NCI-H2227 (cell line): ENCODE data around the gene ATP11A.

Experiments
- DNase-seq: peaks from one replicate; lab custom pipeline; 2025; ENCODE audit not compliant: unreplicated experiment; lab: John Stamatoyannopoulos, UW

ATP11A gene

DNA sequence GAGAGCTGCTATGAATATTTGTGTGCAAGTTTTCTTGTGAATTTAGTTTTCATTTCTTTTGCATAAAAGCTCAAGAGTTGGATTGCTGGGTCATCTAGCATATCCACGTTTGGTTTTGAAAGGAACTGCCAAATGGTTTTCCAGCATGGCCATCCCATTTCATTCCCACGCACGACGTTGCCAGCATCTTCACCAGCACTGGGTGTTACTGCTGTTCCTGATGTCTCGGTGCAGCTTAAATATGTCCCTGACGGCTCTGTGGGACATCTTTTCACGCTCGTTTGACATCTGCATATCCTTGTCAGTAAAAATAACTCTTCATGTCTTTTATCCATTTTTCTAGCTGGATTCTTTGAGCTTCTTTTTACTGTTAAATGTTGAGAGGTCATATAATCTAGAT, 123.7 kb downstream of the ATP11A start:
- no peak for DNase-seq

DNA sequence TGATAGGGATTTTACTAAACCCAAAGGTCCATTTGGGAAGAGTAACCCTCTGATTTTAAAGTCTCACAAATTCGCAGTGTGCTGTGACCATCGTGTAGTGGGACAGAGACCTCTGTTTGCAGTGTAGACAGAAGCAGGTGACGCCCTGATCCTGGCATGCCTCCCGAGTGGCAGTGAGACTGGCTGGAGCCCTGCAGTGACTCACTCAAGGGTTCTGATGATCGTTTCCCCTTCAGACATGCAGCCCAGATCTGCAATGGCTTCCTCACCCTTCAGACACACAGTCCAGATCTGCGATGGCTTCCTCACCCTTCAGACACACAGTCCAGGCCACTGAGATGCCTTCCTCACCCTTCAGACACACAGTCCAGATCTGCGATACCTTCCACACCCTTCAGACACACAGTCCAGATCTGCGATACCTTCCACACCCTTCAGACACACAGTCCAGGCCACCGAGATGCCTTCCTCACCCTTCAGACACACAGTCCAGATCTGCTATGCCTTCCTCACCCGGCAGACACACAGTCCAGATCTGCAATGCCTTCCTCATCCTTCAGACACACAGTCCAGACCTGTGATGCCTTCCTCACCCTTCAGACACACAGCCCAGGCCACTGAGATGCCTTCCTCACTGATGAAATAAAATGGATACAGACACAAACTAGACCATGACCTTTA, 125.2 kb downstream of the ATP11A start:
- DNase-seq, result no peak

DNA sequence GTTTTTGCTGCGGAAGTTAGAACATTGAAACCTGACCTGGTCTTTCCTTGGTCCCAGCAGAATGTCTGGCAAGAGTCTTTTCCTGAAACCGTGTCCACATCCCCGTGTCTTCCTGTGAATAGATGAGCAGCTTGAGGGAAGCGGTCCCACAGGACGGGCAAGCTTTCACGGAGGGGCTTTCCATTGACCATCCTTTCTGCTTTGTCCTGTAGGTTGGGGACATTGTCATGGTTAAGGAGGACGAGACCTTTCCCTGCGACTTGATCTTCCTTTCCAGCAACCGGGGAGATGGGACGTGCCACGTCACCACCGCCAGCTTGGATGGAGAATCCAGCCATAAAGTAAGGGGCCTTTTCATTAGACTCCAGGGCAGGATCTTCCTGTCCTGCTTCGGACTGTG, 126.0 kb downstream of the ATP11A start:
- no peak for DNase-seq

DNA sequence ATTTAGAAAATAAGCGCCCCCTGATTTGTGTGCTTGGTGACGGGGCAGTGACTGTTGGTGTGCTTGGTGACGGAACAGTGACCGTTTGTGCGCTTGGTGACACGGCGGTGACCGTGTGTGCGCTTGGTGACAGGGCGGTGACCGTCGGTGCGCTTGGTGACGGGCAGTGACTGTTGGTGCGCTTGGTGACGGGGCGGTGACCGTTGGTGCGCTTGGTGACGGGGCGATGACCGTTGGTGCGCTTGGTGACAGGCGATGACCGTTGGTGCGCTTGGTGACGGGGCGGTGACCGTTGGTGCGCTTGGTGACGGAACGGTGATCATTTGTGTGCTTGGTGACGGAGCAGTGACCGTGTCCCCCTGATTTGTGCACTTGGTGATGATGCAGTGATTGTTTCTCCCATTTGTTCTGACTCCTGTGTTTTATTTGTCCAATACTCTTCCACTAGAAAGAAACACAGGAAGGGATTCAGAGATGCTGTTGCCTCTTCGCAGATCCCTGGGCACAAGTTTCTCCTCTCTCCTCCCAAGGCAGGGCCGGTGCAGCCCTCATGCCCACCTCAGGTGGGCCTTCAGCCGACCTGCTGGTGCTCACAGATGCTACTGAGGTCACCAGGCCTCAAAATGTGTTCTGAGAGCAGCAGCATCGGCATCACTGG, 128.3 kb downstream of the ATP11A start:
- DNase-seq, result no peak

DNA sequence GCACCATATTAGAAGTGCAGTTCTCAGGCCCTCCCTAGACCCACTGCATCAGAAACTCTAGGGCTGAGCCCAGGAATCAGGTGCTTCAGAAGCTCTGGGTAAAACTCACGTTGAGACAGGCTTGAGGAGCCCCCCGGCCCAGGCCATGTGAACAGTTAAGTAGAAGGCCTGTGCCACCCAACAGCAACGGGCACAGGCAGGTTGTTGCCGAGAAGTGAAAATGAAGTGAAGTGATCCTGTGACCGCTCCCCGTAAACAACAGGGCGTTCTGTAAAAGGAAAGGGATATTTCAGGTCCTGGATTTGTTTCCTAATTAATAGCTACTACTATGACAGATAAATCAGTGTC, 128.8 kb downstream of the ATP11A start:
- DNase-seq, result no peak

DNA sequence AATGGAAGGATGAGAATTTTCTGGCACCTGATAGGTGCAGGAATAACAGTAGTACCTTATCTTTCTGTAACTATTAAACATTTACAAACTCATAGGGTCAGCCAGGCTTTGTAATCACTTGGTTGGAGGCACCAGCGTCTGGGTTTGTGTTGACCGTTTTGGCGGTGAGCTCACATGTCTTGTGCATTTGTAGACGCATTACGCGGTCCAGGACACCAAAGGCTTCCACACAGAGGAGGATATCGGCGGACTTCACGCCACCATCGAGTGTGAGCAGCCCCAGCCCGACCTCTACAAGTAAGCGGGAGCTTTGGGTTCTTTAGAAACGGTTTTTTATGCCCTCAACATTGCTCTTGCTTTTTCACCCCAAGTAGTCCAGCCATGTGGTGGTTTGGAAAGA, 129.3 kb downstream of the ATP11A start:
- DNase-seq, result no peak

DNA sequence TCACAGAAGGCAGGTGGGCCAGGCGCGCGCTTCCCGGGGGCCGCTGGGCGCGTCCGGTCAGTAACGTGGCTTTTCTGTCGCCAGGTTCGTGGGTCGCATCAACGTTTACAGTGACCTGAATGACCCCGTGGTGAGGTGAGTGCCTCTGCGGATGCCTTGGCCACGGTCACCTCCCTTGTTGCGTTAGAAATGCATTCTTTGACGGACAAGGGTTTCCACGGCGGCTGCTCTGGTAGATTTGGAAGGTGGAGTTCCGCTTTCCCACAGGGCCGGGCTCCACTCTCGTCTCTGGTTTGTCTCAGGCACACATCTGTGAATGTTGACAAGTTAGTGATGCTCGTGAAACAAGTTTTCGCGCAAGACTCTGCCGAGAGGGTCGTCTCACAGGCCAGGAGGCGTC, 130.0 kb downstream of the ATP11A start:
- DNase-seq, result no peak

DNA sequence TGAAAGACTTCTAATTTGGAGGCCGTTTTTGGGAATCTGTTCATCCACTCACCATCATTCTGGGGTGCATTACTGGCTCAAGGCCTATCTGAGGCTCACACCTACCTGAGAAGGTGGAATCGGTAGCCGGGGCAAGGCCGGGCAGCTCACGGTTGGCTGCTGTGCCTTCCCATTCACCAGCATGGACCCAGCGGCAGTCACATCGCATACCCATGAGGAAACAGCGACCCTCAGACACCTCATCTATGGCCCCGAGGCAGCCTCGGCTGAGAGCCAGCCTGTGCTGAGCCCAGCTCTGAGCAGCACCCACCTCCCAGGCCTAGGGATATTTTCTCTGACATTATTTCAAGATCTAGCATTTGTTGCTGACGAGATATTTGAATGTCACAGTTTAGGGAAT, 130.5 kb downstream of the ATP11A start:
- no peak for DNase-seq

DNA sequence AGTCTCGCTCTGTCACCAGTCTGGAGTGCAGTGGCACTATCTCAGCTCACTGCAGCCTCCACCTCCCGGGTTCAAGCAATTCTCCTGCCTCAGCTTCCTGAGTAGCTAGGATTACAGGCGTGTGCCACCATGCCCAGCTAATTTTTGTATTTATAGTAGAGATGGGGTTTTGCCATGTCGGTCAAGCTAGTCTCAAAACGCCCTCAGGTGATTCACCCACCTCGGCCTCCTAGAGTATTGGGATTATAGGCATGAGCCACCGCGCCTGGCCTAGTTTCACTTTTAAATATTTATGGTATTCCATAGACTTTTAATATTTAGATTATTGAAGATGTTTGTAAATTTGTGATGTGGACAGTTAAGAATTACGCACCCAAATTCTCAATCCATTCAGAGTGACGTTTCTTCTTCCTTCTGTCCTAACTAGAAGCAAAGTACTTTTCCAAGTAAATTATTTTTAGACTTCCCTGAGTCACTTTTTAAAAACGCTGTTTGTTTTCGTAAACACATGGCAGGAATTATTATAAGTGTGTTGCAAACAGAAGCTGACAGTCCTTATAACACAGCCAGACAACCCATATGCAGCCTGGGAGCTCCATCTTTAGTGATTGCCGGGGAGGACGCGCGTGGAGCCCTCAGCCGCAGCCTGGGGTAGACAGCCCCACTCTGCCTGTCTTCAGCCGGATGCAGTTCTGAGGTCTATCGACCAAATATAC, 131.7 kb downstream of the ATP11A start:
- DNase-seq, result no peak

DNA sequence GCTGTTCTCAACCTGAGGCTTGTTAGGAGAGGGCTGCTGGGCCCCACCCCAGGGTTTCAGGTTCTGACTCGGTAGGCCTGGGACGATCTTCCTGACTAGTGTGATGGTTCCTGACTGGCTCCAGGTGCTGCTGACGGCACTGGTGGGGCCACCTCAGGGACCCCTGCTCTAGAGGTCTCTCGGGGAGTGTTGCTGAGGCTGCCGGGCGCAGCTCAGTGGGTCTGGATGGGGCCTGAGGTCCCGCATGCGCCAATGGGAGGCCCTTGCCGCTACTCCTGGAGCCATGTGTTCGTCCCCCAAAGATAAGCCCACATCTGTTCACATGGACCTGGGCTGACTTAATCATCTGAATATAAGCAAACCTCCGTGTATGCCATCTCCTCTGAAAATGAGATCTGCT, 133.0 kb downstream of the ATP11A start:
- no peak for DNase-seq

DNA sequence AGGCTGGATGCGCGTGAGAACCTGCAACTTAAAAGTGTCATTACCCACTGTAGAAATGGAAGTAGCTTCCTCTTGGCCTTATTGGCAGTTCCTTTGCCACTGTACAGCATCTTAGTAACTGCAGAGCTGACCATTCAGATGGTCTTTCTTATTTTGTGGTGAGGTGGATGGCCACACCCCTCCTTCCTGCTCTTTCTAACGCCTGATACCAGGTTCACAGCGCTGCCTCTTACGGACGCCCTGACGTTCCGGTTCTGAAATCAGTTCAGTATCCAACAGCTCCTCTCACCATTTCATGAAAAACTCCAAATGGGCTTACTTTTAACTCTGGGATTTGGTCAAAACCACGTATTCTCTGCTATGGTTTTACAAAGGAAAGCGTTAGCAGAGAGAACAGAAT, 134.6 kb downstream of the ATP11A start:
- DNase-seq, result no peak

DNA sequence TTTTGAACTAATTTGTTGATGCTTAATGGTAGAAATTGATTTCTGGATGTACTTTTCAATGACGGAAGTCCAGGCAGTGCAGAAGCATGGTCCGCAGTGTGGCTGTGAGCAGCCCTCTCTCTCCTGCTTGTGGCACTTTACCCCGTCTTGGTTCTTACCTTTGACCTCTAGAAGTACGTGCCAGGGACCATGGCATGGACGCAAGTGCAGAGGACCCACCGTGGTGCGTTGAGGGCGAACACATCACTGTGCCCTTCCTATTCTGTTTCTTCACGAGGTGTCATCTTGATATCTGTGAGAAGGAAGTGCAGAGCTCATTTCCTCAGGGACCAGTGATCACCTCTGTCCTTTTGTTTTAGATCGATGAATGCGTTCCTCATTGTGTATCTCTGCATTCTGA, 135.2 kb downstream of the ATP11A start:
- no peak for DNase-seq

DNA sequence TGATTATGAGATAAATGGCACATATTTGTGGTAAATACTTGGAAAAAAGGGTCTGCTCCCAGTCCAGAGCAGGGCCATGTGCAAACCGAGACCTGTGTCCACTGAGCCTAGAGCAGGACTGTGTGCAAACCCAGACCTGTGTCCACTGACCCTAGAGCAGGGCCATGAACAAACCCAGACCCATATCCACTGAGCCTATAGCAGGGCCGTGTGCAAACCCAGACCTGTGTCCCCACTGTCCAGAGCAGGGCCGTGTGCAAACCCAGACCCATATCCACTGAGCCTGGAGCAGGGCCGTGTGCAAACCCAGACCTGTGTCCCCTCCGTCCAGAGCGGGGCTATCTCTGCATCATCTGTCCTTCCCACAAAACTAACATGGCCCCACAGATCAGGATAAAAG, 136.0 kb downstream of the ATP11A start:
- no peak for DNase-seq

DNA sequence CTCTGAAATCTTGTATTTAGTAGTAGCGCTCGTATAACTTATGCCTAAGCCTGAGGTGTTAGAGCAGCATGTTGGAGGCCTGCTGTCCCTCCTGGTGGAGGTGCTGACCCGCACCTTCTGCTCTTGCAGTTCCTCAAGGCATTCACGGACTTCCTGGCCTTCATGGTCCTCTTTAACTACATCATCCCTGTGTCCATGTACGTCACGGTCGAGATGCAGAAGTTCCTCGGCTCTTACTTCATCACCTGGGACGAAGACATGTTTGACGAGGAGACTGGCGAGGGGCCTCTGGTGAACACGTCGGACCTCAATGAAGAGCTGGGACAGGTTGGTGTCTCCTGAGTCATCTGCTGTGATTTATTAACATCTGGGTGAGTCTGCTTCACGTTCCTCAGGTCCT, 136.7 kb downstream of the ATP11A start:
- DNase-seq, result no peak

DNA sequence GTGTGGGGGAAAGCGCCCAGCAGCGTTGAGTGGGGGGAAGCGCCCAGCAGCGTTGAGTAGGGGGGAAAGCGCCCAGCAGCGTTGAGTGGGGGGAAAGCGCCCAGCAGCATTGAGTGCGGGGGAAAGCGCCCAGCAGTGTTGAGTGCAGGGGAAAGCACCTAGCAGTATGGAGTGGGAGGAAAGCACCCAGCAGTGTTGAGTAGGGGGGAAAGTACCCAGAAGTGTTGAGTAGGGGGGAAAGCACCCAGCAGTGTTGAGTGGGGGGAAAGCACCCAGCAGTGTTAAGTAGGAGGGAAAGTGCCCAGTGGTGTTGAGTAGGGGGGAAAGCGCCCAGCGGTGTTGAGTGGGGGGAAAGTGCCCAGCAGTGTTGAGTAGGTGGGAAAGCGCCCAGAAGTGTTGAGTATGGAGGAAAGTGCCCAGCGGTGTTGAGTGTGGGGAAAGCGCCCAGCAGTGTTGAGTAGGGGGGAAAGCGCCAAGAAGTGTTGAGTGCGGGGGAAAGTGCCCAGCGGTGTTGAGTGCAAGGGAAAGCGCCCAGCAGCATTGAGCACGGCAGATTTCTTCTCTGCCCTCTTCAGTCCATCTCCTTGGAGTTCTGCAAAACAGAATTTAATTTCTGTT, 138.4 kb downstream of the ATP11A start:
- no peak for DNase-seq

DNA sequence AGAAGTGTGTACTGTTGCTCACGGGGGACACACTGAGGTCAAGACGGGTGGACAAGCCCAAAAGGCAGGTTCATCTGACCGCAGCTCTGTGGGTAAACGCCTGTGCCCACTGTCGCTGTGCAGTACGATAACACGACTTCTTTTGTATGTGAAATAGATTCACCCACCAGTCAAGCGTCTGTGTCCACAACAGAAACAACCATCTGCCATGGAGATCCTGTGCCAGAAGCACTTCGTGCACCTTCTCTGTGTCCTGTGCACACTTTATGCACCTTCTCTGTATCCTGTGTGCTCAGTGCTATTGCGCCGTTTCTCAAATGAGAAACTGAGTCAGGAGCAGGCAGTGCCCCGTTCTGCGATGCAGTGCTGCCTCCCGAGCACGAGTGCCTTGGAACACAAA, 138.9 kb downstream of the ATP11A start:
- no peak for DNase-seq

DNA sequence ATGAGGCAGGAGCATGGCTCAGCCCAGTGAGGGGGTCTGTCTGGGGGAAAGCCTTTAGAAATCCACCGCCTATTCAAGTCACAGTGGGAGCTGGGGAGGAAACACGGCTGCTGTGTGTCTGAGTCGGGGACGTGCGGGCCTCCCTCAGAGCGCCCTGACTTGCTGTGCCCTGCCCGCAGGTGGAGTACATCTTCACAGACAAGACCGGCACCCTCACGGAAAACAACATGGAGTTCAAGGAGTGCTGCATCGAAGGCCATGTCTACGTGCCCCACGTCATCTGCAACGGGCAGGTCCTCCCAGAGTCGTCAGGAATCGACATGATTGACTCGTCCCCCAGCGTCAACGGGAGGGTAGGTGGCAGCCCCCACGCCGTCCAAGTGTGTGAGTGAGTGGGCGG, 141.4 kb downstream of the ATP11A start:
- no peak for DNase-seq

DNA sequence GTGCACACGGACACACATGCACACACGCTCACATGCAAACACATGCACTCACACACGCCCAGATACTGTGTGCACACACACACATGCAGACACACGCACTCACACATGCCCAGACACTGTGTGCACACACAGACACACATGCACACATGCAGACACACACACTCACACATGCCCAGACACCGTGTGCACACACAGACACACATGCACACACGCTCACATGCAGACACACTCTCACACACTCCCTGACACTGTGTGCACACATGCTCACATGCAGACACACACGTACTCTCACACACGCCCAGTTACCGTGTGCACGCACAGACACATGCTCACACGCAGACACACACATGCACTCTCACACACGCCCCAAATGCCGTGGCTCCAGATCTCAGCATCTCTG, 142.0 kb downstream of the ATP11A start:
- no peak for DNase-seq

DNA sequence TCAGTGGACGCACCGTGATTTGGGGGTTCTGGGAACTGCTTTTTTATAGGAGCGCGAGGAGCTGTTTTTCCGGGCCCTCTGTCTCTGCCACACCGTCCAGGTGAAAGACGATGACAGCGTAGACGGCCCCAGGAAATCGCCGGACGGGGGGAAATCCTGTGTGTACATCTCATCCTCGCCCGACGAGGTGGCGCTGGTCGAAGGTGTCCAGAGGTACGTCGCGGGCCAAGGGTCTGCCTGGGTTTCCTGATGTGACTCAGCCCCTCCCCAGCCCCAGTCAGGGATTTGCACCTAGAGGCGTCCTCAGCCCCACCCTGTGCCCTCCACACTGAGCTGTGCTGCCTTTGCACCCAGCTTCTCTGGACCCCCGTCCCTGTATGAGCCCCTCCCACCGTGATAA, 143.0 kb downstream of the ATP11A start:
- DNase-seq, result no peak

DNA sequence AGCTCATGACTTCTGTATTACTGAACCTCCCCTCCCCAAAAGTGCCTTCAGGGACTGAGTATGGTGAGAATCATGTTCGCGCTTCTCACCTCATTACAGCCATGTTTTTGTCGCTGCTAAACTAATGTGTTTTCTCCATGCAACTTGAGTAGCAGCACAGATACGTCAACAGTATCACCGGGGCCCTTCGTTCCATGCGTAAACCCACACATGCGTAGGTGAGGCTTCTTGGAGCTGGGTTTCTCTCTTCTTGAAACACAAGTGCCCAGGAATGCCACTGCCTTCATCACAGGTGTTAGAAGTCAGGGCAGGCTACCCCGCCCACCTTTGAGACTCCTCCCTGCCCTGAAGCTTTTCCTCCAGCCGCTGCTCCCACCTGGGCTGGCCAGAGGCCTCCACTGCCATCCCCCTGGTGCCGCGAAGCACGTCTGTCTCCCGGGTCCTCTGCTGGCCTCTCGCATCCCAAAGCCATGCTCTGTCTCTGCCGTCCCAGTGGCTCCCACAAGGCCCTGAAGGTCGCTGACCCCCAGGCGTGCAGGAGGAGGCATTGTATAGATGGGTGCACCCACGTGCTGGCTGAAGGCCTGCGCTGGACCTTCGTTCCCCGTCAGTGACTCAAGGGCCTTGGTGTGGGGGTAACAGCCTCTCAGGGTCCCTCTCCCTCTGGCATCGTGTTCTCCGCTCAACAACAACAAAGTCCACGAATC, 143.9 kb downstream of the ATP11A start:
- no peak for DNase-seq

DNA sequence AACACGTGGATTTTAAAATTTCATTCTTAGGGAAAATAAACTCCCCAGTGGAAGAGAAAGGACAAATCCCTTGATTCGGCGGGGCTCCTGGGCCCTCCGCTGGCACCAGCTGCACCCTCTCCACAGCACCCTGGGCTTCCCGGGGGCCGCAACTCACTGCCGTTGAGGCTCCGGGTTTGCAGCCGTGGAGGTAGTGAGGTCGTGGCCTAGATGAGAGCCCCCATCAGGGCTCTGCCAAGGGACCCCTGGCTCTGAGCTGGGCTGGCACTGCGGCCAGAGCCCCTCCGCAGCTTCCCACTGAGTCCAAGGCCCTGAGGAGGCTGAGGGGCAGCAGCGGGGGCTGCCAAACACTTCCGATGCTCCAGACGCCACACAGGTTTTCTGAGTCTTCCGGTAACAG, 145.5 kb downstream of the ATP11A start:
- DNase-seq, result no peak

DNA sequence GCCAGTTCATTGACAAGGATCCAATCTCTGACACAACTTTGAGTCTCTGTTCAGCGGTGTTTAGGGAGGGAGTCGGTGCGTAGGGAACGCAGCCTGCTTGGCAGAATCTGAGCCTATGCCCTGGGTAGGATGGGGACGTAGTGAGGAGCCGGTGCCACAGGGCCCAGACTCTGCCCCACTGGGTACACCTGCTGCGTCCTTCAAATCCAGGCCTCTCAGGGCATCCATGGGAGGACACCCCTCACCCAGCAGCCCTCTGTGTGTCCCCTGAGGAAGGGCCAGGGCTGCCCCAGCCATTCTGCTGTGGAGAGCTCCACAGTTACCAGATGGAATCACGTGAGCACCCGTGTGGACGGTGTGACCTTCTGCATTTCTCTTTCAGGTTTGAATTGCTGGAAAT, 146.0 kb downstream of the ATP11A start:
- DNase-seq, result no peak
